HepG2 (cell line): ENCODE results near the gene PSMB2. TPM values are rescaled to one million over a fixed set of nuclear protein-coding genes. Genes with fewer than 3 reads are reported as not detected.

Experiments
- ATAC-seq: fragments of 200-7000 bp; cut with Tn5 transposase; 3 replicates; pipeline ENCODE4 v1.9.1; 2020; ENCODE audit warnings: mild to moderate bottlenecking, moderate library complexity
- BruUV-seq: library from RNA; stranded (reverse); fragments of 400-500 nt; replicated peaks from 2 replicates; lab custom pipeline; 2021; lab: Mats Ljungman, UMichigan
- CTCF ChIA-PET: fragments of 300-600 bp; formaldehyde crosslinking; extraction: SDS; loops from one replicate; lab custom pipeline; 2021; ENCODE audit warnings: low total read pairs, inconsistent platforms, low intra/inter-chr PET ratio; lab: Yijun Ruan, JAX
- POLR2A ChIA-PET: fragments of 350-600 bp; sonication (Branson Sonifier 250); formaldehyde crosslinking; loops from one replicate; lab custom pipeline; 2020; ENCODE audit warnings: antibody characterized with exemption, inconsistent platforms; lab: Yijun Ruan, JAX
- DNase-seq: peaks from one replicate; pipeline ENCODE4 v3.0.0-alpha.2; 2015; ENCODE audit warnings: low spot score
- FAIRE-seq: peaks from 3 replicates; lab custom pipeline; 2011; peaks lifted over from hg19 to GRCh38; lab: Jason Lieb, UNC
- H2AFZ ChIP-seq: one replicate; pipeline ENCODE4 v1.6.1; 2011; ENCODE audit warnings: low read length, inconsistent platforms
- H3K27ac ChIP-seq: fragments of 300-600 bp; 3 replicates; pipeline ENCODE4 v1.8.0; 2011; ENCODE audit warnings: mixed run types, mild to moderate bottlenecking, mixed read lengths, low read length, inconsistent platforms; ENCODE audit not compliant: insufficient read depth; ENCODE audit errors: extremely low read length
- H3K27me3 ChIP-seq, 2 experiments: fragments of 200-600 bp in 1 of 2; 2 replicates in 1 of 2; 3 replicates in 1 of 2; pipeline versions ENCODE4 v1.6.0 to v1.8.0; 2011; ENCODE audit warnings: low read length in 2 of 2, mild to moderate bottlenecking in 2 of 2, moderate library complexity in 2 of 2, inconsistent platforms in 1 of 2; ENCODE audit not compliant: insufficient read depth in 2 of 2, control insufficient read depth in 1 of 2
- H3K36me3 ChIP-seq, 2 experiments: fragments of 200-600 bp in 1 of 2; replicated peaks in 1 of 2; 2 replicates in 1 of 2; 3 replicates in 1 of 2; pipeline versions ENCODE4 v1.5.1 to v1.8.0; 2011; ENCODE audit warnings: low read length in 2 of 2, inconsistent platforms in 1 of 2; ENCODE audit not compliant: insufficient read depth in 2 of 2, control insufficient read depth in 1 of 2
- H3K4me1 ChIP-seq: 2 replicates; pipeline ENCODE4 v1.5.1; 2012; ENCODE audit warnings: low read length, inconsistent platforms; ENCODE audit not compliant: insufficient read depth
- H3K4me2 ChIP-seq: 2 replicates; pipeline ENCODE4 v1.6.0; 2011; ENCODE audit warnings: low read depth, low read length, inconsistent platforms
- H3K4me3 ChIP-seq, 3 experiments: fragments of 200-600 bp in 1 of 3; sonication (generic), shearing (Covaris generic) in 1 of 3; replicated peaks in 1 of 3; 2 replicates each; pipeline ENCODE4 v1.5.1; 2011 to 2016; ENCODE audit warnings: low read length in 3 of 3, inconsistent platforms in 2 of 3, low read depth in 2 of 3, mild to moderate bottlenecking in 2 of 3, control low read depth in 1 of 3, mixed read lengths in 1 of 3; ENCODE audit not compliant: insufficient read depth in 1 of 3
- H3K79me2 ChIP-seq: one replicate; pipeline ENCODE4 v1.6.1; 2011; ENCODE audit warnings: low read length, inconsistent platforms; ENCODE audit not compliant: insufficient read depth
- H3K9ac ChIP-seq: 2 replicates; pipeline ENCODE4 v1.6.0; 2011; ENCODE audit warnings: mild to moderate bottlenecking, low read depth, low read length, inconsistent platforms; ENCODE audit not compliant: insufficient read depth
- H3K9me3 ChIP-seq: 2 replicates; pipeline ENCODE4 v1.5.1; 2012; ENCODE audit warnings: mild to moderate bottlenecking, low read length
- H4K20me1 ChIP-seq: 2 replicates; pipeline ENCODE4 v1.6.0; 2011; ENCODE audit warnings: inconsistent platforms, mild to moderate bottlenecking, low read length, moderate library complexity; ENCODE audit not compliant: insufficient read depth
- KLF9 ChIP-seq: IDR thresholded peaks from 2 replicates; pipeline ENCODE4 v1.6.1; 2016; ENCODE audit warnings: low read depth
- MTA1 ChIP-seq: sonication (generic); formaldehyde crosslinking; IDR thresholded peaks from 2 replicates; pipeline ENCODE4 v1.4.0; 2020; ENCODE audit warnings: missing genetic modification reagents, mild to moderate bottlenecking, borderline replicate concordance
- NR2F2 ChIP-seq: IDR thresholded peaks from 2 replicates; pipeline ENCODE4 v1.6.1; 2012; ENCODE audit warnings: low read depth, inconsistent platforms, borderline replicate concordance
- NR2F6 ChIP-seq, 2 experiments: IDR thresholded peaks; 2 replicates each; pipeline ENCODE4 v1.6.1; 2016; ENCODE audit warnings: antibody characterized with exemption in 1 of 2, mild to moderate bottlenecking in 1 of 2
- RBFOX2 ChIP-seq: fragments of 200-400 bp; formaldehyde crosslinking; IDR thresholded peaks from 2 replicates; pipeline ENCODE4 v1.6.1; 2017; ENCODE audit warnings: low read depth, mild to moderate bottlenecking, low read length
- RNF2 ChIP-seq: fragments of 450-650 bp; conservative IDR thresholded peaks from 2 replicates; pipeline ENCODE4 v1.6.1; 2016; ENCODE audit warnings: low read depth
- ZFP91 ChIP-seq: sonication (generic); formaldehyde crosslinking; IDR thresholded peaks from 2 replicates; pipeline ENCODE4 v1.9.0; 2022; ENCODE audit warnings: missing genetic modification reagents, mild to moderate bottlenecking, borderline replicate concordance
- ZNF800 ChIP-seq: sonication (generic); formaldehyde crosslinking; IDR thresholded peaks from 2 replicates; pipeline ENCODE4 v1.4.0; 2020; ENCODE audit warnings: missing genetic modification reagents
- WGBS: methylation state at CpG from one replicate; pipeline ENCODE4 v1.1.6; 2017; ENCODE audit warnings: low lambda C conversion rate; 5-methylcytosine and 5-hydroxymethylcytosine counted together
- in situ Hi-C: cut with HindIII; loops from 2 replicates; pipeline ENCODE4 v1.10.0; 2017; ENCODE audit warnings: low pct_unique_long_range_greater_than_20kb; ENCODE audit not compliant: extremely low pct_ligation_motif_present
- intact Hi-C: fragments of 100-400 bp; cut with micrococcal nuclease; formaldehyde crosslinking; loops from one replicate; pipeline ENCODE4 v1.10.0; 2022; ENCODE audit not compliant: unreplicated experiment
- polyA plus RNA-seq, 8 experiments: library from polyadenylated mRNA; depleted of rRNA in 3 of 8; stranded (reverse) in 7 of 8; unstranded in 1 of 8; fragments of >200 nt; fragmentation: Illumina TruSeq in 4 of 8; extraction: Trizol in 4 of 8; gene quantifications; 2 replicates each; pipeline versions ENCODE4 v1.2.1 to v1.2.3, GENCODE V29; 2011 to 2016; ENCODE audit warnings: low read depth in 4 of 8, missing spikeins in 1 of 8, mixed read lengths in 1 of 8; ENCODE audit not compliant: insufficient read depth in 1 of 8
- total RNA-seq, 5 experiments: library from RNA; depleted of rRNA; stranded (reverse); fragments of >200 nt; fragmentation: Illumina TruSeq; extraction: Trizol; gene quantifications; 2 replicates each; pipeline ENCODE4 v1.2.3, GENCODE V29; 2016; ENCODE audit warnings: low read depth in 1 of 5

The PSMB2 gene
- total and polyA plus RNA-seq, 2 of the 13 experiments (the other 11 are each of a cell fraction or from before 2014, with no cell fraction given), result 60.6 to 62.2 TPM

- 27% methylated on average over 3 of the region's 3 CpGs for WGBS
- H2AFZ ChIP-seq, result no peak overlapping the region
- H3K27ac ChIP-seq, result no peak overlapping the region
- intact Hi-C loops (no loop called here), in situ Hi-C loops (no loop called here)
- H3K9ac ChIP-seq, result no peak overlapping the region
- ChIA-PET POLR2A (no interaction called here), CTCF (no interaction called here)
- no peaks in the 10 kb centered on the region for H3K9me3 ChIP-seq
- no TSS peak for BruUV-seq
- H4K20me1 ChIP-seq, result no peaks in the 10 kb centered on the region
- no peak for ATAC-seq
- H3K4me1 ChIP-seq, result no peaks in the 10 kb centered on the region
- peaks cover 4 to 42% of the 10 kb centered on the region in 2 experiments; a peak in 4 of 5 replicates for H3K27me3 ChIP-seq
- TF ChIP-seq RNF2 (no peak), MTA1 (CRISPR knock-in tag) (no peak), NR2F2 (no peak), ZFP91 (no peak), RBFOX2 (no peak), ZNF800 (CRISPR knock-in tag) (no peak), NR2F6 (IDR thresholded peaks at IDR 0.05) (no peak), NR2F6 (CRISPR knock-in tag; IDR thresholded peaks at IDR 0.05) (no peak), KLF9 (CRISPR knock-in tag) (no peak)
- no peaks in the 10 kb centered on the region for H3K79me2 ChIP-seq
- FAIRE-seq, result no peak
- no peak overlapping the region for H3K4me3 ChIP-seq
- H3K36me3 ChIP-seq, result no peaks in the 10 kb centered on the region
- no peak for DNase-seq
- no peak overlapping the region for H3K4me2 ChIP-seq
These were observed 38.9 kb upstream of the PSMB2 start for GRCh38 chr1:35680271-35680670.
